ENCODE measurements around the gene HPCAL1. TPM values are rescaled to one million over a fixed set of nuclear protein-coding genes. Genes with fewer than 3 reads are reported as not detected.

HPCAL1 gene
- total RNA-seq, 1 donor from 2014 or later, result 401 TPM

DNA sequence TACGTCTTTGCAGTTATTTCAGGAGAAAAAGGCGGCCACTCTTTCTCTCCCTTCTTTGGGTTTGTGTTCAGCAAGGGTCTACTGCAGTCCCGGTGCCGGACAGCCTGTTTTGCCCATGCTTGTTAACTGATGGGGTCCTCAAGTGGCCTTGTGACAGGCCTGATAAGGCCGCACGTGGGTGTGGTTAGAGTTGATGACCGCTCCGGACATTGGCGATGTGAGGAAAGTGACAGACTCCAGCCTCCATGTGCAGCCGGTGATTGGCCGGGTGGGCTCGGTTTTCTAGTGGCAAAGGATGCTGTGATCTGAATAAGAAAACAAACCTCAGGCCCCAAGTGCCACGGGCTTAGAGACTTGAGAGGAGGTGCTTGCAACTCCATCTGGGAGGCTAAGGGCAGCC, 15.6 kb downstream of the HPCAL1 start:
- intact Hi-C loops (cut with DNase I), result no loop called here
- no peak for DNase-seq (ENCODE audit: low spot score in 2 of 2)
- Histone ChIP-seq H3K9me3 (no peaks in the 10 kb centered on the region), H3K27me3 (no peaks in the 10 kb centered on the region), H3K4me3 (no peak overlapping the region), H3K27ac (no peak overlapping the region), H3K4me1 (no peaks in the 10 kb centered on the region), H3K36me3 (no peaks in the 10 kb centered on the region)
- TF ChIP-seq, protein P1, sequence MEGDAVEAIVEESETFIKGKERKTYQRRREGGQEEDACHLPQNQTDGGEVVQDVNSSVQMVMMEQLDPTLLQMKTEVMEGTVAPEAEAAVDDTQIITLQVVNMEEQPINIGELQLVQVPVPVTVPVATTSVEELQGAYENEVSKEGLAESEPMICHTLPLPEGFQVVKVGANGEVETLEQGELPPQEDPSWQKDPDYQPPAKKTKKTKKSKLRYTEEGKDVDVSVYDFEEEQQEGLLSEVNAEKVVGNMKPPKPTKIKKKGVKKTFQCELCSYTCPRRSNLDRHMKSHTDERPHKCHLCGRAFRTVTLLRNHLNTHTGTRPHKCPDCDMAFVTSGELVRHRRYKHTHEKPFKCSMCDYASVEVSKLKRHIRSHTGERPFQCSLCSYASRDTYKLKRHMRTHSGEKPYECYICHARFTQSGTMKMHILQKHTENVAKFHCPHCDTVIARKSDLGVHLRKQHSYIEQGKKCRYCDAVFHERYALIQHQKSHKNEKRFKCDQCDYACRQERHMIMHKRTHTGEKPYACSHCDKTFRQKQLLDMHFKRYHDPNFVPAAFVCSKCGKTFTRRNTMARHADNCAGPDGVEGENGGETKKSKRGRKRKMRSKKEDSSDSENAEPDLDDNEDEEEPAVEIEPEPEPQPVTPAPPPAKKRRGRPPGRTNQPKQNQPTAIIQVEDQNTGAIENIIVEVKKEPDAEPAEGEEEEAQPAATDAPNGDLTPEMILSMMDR (IDR thresholded peaks at IDR 0.05), result no peak

DNA sequence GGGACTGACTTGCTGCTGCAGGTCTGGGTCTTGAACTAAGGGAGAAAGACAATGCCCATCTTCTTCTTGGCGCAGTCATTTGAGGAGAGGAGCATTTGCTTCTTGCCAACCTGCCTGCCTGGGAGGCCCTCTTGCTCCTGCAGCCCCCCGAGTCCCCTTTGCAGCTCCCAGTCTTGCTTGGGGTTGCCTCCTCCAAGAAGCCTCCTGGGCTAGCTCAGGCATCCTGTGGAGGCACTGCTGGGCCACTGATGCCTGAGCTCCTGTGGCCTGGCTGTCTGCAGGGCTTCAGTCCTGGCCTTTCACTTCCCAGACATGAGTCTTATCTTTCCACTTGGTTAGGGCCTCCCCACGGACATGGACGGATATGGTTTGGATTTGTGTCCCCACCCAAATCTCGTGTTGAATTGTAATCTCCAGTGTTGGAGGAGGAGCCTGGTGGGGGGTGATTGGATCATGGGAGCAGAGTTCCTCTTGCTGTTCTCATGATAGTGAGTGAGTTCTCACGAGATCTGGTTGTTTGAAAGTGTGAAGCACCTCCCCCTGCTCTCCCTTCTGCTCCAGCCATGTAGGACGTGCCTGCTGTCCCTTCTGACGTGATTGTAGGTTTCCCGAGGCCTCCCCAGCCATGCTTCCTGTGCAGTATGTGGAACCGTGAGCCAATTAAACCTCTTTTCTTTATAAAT, 17.3 kb downstream of the HPCAL1 start:
- TF ChIP-seq, protein P1 (IDR thresholded peaks at IDR 0.05), result no peak
- no peaks in the 10 kb centered on the region for H3K36me3 ChIP-seq
- H3K4me1 ChIP-seq, result no peaks in the 10 kb centered on the region
- no peak overlapping the region for H3K4me3 ChIP-seq
- H3K27ac ChIP-seq, result no peak overlapping the region
- no peaks in the 10 kb centered on the region for H3K27me3 ChIP-seq
- H3K9me3 ChIP-seq, result no peaks in the 10 kb centered on the region
- DNase-seq (ENCODE audit: low spot score in 2 of 2), result no peak
- intact Hi-C loops (cut with DNase I), result no loop called here

DNA sequence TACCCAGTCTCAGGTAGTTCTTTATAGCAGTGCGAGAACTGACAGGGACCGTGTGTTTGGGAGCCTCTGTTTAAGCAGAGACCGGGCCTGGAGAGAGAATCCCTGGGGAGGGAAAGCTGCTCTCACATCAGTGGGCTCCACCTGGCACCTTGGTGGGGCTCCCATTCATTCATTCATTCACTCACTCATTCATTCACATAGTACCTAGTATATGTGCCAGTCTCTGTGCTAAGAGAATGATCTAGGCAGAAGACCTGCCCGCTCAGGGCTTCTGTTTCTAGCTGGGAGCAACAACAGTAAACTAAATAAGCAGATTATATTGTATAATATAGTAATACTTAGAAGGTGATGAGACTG, 17.8 kb downstream of the HPCAL1 start:
- TF ChIP-seq, protein P1 (IDR thresholded peaks at IDR 0.05), result no peak
- no peaks in the 10 kb centered on the region for H3K36me3 ChIP-seq
- DNase-seq (ENCODE audit: low spot score in 2 of 2), result no peak
- H3K9me3 ChIP-seq, result no peaks in the 10 kb centered on the region
- H3K4me3 ChIP-seq, result no peak overlapping the region
- intact Hi-C loops (cut with DNase I), result no loop called here
- H3K27ac ChIP-seq, result no peak overlapping the region
- H3K27me3 ChIP-seq, result no peaks in the 10 kb centered on the region
- no peaks in the 10 kb centered on the region for H3K4me1 ChIP-seq

DNA sequence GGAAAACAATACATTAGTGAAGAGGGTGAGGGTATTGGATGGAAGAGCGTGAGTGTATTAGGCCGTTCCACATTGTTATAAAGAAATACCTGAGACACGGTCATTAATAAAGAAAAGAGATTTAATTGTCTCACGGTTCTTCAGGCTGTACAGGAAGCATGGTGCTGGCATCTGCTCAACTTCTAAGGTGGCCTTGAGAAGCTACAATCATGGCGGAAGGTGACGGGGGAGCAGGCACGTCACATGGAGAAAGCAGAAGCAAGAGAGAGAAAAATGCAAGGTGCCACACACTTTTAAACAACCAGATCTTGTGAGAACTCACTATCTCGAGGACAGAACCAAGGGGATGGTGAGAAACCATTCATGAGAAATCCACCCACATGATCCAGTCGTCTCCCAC, 18.2 kb downstream of the HPCAL1 start:
- no peak for DNase-seq (ENCODE audit: low spot score in 2 of 2)
- Histone ChIP-seq H3K4me3 (no peak overlapping the region), H3K27me3 (no peaks in the 10 kb centered on the region), H3K9me3 (no peaks in the 10 kb centered on the region), H3K4me1 (no peaks in the 10 kb centered on the region), H3K36me3 (no peaks in the 10 kb centered on the region), H3K27ac (no peak overlapping the region)
- TF ChIP-seq, protein P1 (IDR thresholded peaks at IDR 0.05), result no peak
- intact Hi-C loops (cut with DNase I), result no loop called here

DNA sequence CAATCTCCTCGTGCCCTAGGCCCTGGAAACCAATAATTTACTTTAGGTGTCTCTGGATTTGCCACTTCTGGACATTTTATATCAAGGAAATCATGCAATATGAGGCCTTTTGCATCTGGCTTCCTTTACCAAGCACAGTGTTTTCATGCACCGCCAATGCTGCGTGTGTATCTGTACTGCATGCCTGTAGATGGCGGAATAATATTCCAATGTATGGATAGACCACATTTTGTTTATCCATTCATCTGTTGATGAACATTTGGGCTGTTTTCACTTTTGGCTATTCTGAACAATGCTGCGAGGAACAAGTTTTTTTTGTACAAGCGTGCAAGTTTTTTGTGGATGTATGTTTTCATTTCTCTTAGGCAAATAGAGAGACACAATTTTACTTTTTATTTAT, 18.9 kb downstream of the HPCAL1 start:
- H3K27me3 ChIP-seq, result no peaks in the 10 kb centered on the region
- intact Hi-C loops (cut with DNase I), result no loop called here
- no peak for DNase-seq (ENCODE audit: low spot score in 2 of 2)
- no peaks in the 10 kb centered on the region for H3K36me3 ChIP-seq
- TF ChIP-seq, protein P1 (IDR thresholded peaks at IDR 0.05), result no peak
- H3K4me3 ChIP-seq, result no peak overlapping the region
- H3K27ac ChIP-seq, result no peak overlapping the region
- H3K4me1 ChIP-seq, result no peaks in the 10 kb centered on the region
- H3K9me3 ChIP-seq, result no peaks in the 10 kb centered on the region

DNA sequence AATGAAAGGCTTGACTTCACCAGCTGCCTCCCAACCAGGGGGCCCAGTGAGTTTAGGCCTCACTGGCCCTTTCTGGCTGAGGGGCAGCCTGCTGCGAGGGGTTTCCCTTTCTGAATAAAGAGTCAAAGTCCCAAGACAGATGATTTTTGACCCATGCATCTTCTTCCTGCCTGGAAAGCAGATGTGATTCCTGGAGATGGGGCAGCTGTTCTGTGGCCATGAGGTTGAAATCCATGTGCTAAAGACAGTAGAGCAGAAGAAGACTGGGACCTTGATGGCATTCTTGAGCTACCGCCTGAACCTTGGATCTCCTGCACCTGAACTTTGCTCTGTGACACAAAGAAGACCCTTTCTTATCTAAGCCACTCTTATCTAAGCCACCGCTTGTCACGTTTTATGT, 19.8 kb downstream of the HPCAL1 start:
- intact Hi-C loops (cut with DNase I), result no loop called here
- no peaks in the 10 kb centered on the region for H3K27me3 ChIP-seq
- TF ChIP-seq, protein P1 (IDR thresholded peaks at IDR 0.05), result no peak

More for the DNA sequence above, 19.8 kb downstream of the HPCAL1 start:
- no peak overlapping the region for H3K4me3 ChIP-seq
- no peak overlapping the region for H3K27ac ChIP-seq
- DNase-seq (ENCODE audit: low spot score in 2 of 2), result no peak
- H3K4me1 ChIP-seq, result no peaks in the 10 kb centered on the region
- H3K36me3 ChIP-seq, result no peaks in the 10 kb centered on the region
- no peaks in the 10 kb centered on the region for H3K9me3 ChIP-seq
